ENCODE measurements around the gene CENPF.

The CENPF gene

GRCh38 chr1:214632091-214632490, 29.1 kb downstream of the CENPF start:
- no peak for DNase-seq

GRCh38 chr1:214633686-214634085, 30.7 kb downstream of the CENPF start:
- no peak for DNase-seq

GRCh38 chr1:214634267-214634666, 31.3 kb downstream of the CENPF start:
- no peak for DNase-seq

GRCh38 chr1:214635086-214635485, 32.1 kb downstream of the CENPF start:
- DNase-seq, result no peak

GRCh38 chr1:214635506-214635905, 32.5 kb downstream of the CENPF start:
- DNase-seq, result no peak

GRCh38 chr1:214636436-214636835, 33.4 kb downstream of the CENPF start:
- no peak for DNase-seq

GRCh38 chr1:214637125-214637524, 34.1 kb downstream of the CENPF start:
- DNase-seq, result no peak

GRCh38 chr1:214637722-214638458, 34.9 kb downstream of the CENPF start:
- peak; percentile 50 for DNase-seq

GRCh38 chr1:214638459-214638807, 35.4 kb downstream of the CENPF start:
- no peak for DNase-seq

- no peak for DNase-seq
Observed at GRCh38 chr1:214638997-214639396, 36.0 kb downstream of the CENPF start.

GRCh38 chr1:214640431-214641213, 37.6 kb downstream of the CENPF start:
- no peak for DNase-seq

GRCh38 chr1:214641214-214641895, 38.4 kb downstream of the CENPF start:
- DNase-seq, result no peak

- no peak for DNase-seq
Observed at GRCh38 chr1:214643030-214643429, 40.0 kb downstream of the CENPF start.

- no peak for DNase-seq
Observed at GRCh38 chr1:214645712-214646111, 42.7 kb downstream of the CENPF start.

GRCh38 chr1:214648801-214649200, 45.8 kb downstream of the CENPF start:
- no peak for DNase-seq

- no peak for DNase-seq
Observed at GRCh38 chr1:214649607-214650006, 46.6 kb downstream of the CENPF start.

GRCh38 chr1:214650664-214651063, 47.7 kb downstream of the CENPF start:
- no peak for DNase-seq

GRCh38 chr1:214657299-214657698, 54.3 kb downstream of the CENPF start:
- no peak for DNase-seq

- no peak for DNase-seq
Observed at GRCh38 chr1:214658175-214658574, 55.2 kb downstream of the CENPF start.

GRCh38 chr1:214658785-214659184, 55.8 kb downstream of the CENPF start:
- DNase-seq, result no peak

- no peak for DNase-seq
Observed at GRCh38 chr1:214660190-214660589, 57.2 kb downstream of the CENPF start.

GRCh38 chr1:214660900-214661299, 57.9 kb downstream of the CENPF start:
- no peak for DNase-seq

- DNase-seq, result no peak
Observed at GRCh38 chr1:214662223-214662785, 59.3 kb downstream of the CENPF start.
